ENCODE measurements around the gene SLCO3A1. TPM values are rescaled to one million over a fixed set of nuclear protein-coding genes. Genes with fewer than 3 reads are reported as not detected.
"Not testable (repeated sequence)": the region's sequence is repeated elsewhere in the genome, so short reads cannot be mapped to it uniquely, and the experiment has no call there.

The SLCO3A1 gene
- total RNA-seq, 1 donor from 2014 or later: 46.6 TPM

DNA sequence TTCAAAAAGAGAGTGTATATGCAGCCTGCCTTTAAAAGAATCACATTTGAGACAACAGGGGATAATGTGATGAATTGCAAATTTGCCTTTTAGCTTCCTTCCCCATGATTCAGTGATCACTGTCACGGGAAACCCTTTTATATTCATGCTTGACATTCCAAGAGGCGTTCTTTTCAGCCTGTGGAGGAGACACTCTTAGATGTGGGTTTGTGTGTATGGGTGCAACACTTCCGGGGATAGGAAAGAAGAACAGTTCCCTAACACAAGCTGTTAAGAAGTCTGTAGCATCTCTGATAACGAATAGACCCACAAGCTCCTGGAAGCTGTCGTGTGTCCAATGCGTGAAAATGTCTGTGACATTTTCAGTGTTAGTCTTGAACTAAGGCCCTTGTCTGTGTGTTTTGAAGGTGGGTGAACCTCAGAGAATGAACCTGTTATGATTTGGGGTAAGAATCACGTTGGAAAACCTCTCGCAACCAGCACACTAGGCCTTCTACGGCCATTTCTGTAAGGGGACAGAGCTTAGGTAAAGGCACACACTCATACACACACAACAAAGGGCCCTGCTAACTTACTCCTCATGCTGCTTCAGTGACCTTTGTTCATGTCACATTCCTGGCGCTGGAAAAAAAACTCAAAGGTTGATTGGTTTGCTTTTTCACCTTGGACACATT is 311.0 kb downstream of the SLCO3A1 start:
- no peak for ATAC-seq (ENCODE audit: poor library complexity)
- DNase-seq: no peak
- intact Hi-C loops (cut with DNase I): no loop called here

GRCh38 chr15:92165001-92165346 is 311.5 kb downstream of the SLCO3A1 start:
- ATAC-seq (ENCODE audit: poor library complexity) (no peak), DNase-seq (no peak)
- intact Hi-C loops (cut with DNase I): no loop called here

DNA sequence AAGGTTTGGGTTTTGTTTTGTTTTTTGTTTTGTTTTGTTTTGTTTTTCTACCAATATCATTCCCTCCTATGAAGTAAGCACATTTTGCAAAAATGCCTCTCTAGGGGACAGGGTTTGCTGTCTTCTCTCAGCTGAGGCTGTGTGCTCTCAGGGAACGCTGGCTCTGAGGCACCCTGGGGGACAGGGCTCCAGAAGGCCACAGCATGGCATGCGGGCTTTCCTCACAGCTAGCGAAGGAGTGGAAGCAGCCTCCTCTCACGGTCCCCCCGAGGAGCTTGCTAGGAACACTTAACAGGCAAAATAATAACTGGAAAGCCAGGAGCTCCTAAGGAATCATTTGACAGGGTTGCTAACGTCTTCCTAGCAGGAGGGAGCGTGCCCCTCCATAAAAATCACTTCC is 312.5 kb downstream of the SLCO3A1 start:
- ATAC-seq (ENCODE audit: poor library complexity): no peak
- intact Hi-C loops (cut with DNase I): no loop called here
- no peak for DNase-seq

- no peak for DNase-seq
- intact Hi-C loops (cut with DNase I): no loop called here
- ATAC-seq (ENCODE audit: poor library complexity): peak; percentile 84
Observed at GRCh38 chr15:92166751-92167405, 313.4 kb downstream of the SLCO3A1 start.

GRCh38 chr15:92167451-92167850 is 313.9 kb downstream of the SLCO3A1 start:
- DNase-seq: no peak
- intact Hi-C loops (cut with DNase I): no loop called here
- peak; percentile 11 for ATAC-seq (ENCODE audit: poor library complexity)

- ATAC-seq (ENCODE audit: poor library complexity): no peak
- intact Hi-C loops (cut with DNase I): no loop called here
Observed at GRCh38 chr15:92168066-92168683, 314.7 kb downstream of the SLCO3A1 start.

DNA sequence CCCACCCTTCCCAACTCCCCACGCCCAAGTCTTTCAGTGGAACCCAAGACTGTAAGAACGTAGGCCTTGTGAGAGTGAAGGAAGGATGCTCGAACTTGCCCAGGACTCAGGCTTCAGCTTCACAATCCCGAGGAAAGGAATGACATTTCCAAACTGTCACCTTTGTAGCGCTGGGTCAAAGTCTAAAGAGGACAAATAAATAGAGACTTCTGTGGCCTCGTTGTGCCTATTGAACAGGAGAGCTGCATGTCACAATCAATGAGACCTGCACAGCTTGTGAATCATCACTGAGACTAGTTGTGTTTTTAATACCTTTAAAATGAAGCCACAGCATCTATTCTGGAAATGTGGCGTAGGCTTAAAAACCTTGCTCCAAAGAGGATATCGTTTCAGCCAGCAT is 317.4 kb downstream of the SLCO3A1 start:
- ATAC-seq (ENCODE audit: poor library complexity) (no peak), DNase-seq (no peak)
- intact Hi-C loops (cut with DNase I): no loop called here

More at GRCh38 chr15:92168066-92168683, 314.7 kb downstream of the SLCO3A1 start:
- no peak for DNase-seq

DNA sequence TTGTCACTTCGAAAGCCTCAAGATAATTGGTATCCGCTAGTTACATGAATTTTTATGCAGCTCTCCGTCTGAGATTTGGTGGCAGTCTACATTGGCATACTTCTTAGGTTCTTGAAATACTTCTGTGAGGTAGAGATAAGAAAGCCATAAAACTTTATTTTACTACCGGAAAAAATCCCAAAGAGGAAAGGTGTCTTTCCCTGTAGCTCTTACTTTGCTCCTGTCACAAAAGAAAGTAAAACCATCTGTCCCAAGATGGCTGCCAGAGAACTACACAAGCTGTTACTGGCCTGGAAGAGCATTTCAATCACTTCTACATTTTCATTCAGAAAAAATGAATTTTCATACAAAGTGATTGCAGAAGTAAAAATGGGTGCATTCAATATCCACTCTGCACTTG is 325.4 kb downstream of the SLCO3A1 start:
- intact Hi-C loops (cut with DNase I): no loop called here
- ATAC-seq (ENCODE audit: poor library complexity): no peak
- no peak for DNase-seq

DNA sequence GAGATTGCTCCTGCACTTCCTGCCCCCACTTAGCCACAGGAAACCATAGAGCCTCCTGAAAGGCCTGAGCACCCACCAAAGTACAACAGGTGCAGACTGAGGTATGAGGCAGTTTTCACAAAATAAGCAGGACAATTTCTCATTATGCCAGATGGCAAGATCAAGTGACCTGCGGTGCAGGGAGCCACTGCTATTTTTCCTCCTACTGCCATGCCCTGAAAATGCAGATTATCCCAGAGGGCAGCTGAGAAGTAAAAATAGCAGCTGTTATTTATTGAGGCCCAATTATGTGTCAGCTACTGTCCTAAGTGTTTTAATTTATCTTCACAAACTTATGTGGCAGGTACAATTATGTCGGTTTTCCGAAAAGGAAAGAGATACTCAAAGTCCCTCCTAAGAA is 330.6 kb downstream of the SLCO3A1 start:
- ATAC-seq (ENCODE audit: poor library complexity) (no peak), DNase-seq (no peak)
- intact Hi-C loops (cut with DNase I): no loop called here

GRCh38 chr15:92184679-92185230 is 331.2 kb downstream of the SLCO3A1 start:
- no peak for ATAC-seq (ENCODE audit: poor library complexity)
- DNase-seq: no peak
- intact Hi-C loops (cut with DNase I): no loop called here

DNA sequence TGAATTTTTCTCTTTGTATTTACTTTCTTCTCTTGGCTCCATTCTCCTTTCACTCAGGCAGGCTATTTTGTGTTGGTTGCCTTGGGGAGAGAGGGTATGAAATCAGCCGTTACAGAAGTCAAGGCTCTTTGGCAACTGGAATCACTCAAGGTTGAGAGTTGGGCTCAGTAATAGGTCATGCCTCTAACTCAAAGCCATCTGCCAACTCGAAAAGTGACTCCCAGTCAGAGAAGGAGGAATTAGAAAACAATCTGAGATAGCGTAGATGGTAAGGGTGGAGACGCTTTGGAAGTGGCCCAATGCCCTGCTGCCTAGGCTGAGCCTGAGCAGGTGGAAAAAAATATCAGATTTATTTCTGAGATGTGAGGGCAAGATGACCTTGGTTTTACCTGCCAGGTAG is 334.5 kb downstream of the SLCO3A1 start:
- intact Hi-C loops (cut with DNase I): no loop called here
- ATAC-seq (ENCODE audit: poor library complexity): no peak
- no peak for DNase-seq

DNA sequence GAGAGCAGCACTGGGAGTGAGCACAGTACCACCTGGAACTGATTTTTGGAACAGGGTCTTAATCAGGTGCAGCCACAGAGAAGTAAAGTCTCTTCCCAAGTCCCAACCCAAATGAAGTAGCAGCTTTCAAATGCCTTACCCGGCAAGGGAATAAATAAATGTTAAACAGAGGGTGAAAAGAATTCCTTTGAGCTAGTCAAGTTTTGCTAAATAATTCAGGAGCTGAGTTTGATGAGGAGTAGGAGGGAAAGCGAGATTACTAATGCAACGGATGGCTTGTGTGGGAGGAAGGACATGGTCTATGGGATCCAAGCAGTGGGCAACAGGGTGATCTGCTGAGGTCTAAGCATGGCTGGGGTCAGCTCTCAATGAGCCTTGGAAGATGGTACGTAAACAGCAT is 335.7 kb downstream of the SLCO3A1 start:
- DNase-seq (no peak), ATAC-seq (ENCODE audit: poor library complexity) (no peak)
- intact Hi-C loops (cut with DNase I): no loop called here

DNA sequence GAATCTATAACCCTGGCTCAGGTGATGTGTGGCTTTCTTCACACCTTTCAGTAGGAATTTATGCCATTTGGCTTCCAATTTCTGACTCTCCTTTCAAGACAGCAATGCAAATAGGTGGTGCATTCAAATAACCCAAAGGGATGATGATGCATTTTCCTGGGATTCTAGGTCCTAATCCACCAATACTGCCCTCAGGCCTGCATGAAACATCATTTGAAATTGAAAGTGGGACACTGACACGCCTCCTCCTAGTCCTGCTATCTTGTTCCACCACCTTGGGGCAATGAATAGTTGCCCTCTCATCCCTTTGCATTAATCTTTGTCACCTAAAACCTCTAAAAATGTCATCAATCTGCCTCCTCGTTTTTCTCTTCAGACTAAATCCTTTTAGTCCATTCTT is 341.7 kb downstream of the SLCO3A1 start:
- ATAC-seq (ENCODE audit: poor library complexity): no peak
- DNase-seq: no peak
- intact Hi-C loops (cut with DNase I): no loop called here

GRCh38 chr15:92196342-92196741 is 342.8 kb downstream of the SLCO3A1 start:
- ATAC-seq (ENCODE audit: poor library complexity) (peak; percentile 84), DNase-seq (no peak)
- intact Hi-C loops (cut with DNase I): no loop called here

GRCh38 chr15:92197746-92198145 is 344.2 kb downstream of the SLCO3A1 start:
- ATAC-seq (ENCODE audit: poor library complexity): no peak
- intact Hi-C loops (cut with DNase I): no loop called here
- DNase-seq: no peak

DNA sequence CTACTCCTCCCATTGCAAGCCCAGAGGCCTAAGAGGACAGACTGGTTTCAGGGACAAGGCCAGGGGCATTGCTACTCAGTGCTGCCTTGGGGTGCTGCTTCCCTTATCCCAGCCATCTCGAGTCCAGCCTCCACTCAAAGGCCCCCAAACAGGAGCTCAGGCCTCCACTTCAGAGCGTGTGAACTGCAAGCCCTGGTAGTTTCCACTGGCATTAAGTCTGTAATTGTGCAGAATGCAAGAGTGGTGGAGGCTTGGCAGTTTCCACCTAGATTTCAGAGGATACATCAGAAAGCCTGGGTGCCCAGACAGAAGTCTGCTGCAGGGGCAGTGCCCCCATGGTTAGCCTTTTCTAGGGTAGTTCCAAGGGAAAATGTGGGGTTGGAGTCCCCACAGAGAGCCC is 347.4 kb downstream of the SLCO3A1 start:
- no peak for DNase-seq
- intact Hi-C loops (cut with DNase I): no loop called here
- ATAC-seq (ENCODE audit: poor library complexity): no peak

- intact Hi-C loops (cut with DNase I): loop anchor here (5.0 kb wide), 1 partner anchor 108 kb away; no protein-coding TSS in a partner anchor
- DNase-seq: no peak
- peak; percentile 86 for ATAC-seq (ENCODE audit: poor library complexity)
Observed at GRCh38 chr15:92205255-92205739, 351.8 kb downstream of the SLCO3A1 start.

GRCh38 chr15:92207601-92208000 is 354.1 kb downstream of the SLCO3A1 start:
- intact Hi-C loops (cut with DNase I): loop anchor here (5.0 kb wide), 1 partner anchor 110 kb away; no protein-coding TSS in a partner anchor
- not testable (repeated sequence) for ATAC-seq (ENCODE audit: poor library complexity); DNase-seq

Measured in Right ventricle myocardium superior (tissue), 1 donor.